Astrocyte of the cerebellum (primary cell): ENCODE results near the gene PDE2A.

Experiments used
- DNase-seq: peaks from one replicate; pipeline ENCODE4 v3.0.0-alpha.2; 2011; ENCODE audit warnings: low read depth
- H3K4me3 ChIP-seq: 2 replicates; pipeline ENCODE4 v1.5.1; 2011; ENCODE audit warnings: mild to moderate bottlenecking, low read depth, low read length, moderate library complexity
- in situ Hi-C: cut with HindIII; loops from 2 replicates; pipeline ENCODE4 v1.10.0; 2017; ENCODE audit warnings: low sequenced_read_pairs
- TF ChIP-seq, protein P1 (sequence below): IDR thresholded peaks from 2 replicates; pipeline ENCODE4 v1.5.1; 2012; ENCODE audit warnings: low read length, low read depth, moderate library complexity, mild to moderate bottlenecking; ENCODE audit errors: missing control alignments

Gene PDE2A

DNA sequence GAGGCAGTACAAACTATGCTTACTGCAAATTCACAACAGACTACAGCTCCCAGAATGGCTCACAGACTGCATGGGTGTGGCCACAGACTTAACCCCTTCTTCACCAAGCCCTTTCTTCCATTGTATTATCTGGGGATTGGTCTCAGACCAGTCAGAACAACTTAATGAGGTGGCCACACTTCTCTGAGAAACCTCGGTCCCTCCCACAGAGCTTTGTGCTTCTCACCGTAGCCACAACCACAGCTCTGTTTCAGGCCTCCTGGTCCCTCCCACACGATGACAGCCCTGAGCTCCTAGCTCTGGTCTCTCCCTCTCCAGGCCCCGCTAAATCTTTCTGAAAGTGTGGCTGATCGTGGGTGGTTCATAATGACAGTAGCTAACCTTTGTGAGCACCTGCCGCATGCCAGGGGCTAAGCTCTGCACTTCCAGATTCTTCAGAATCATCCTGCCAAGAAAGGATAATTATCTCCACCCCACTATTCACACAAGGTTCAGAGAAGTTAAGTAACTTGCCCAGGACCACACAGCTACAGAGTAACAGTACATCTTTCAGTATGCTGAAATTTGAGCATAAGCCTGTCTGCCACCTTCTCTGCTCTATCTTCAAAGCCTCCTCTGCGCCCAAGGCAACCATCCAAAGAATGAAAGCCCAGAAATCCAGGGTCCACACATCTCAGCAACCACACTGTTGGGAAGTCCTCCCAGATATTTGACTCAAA, 5.4 kb downstream of the PDE2A start:
- no peak for DNase-seq
- in situ Hi-C loops = no loop called here
- H3K4me3 ChIP-seq = no peak overlapping the region
- TF ChIP-seq, protein P1, sequence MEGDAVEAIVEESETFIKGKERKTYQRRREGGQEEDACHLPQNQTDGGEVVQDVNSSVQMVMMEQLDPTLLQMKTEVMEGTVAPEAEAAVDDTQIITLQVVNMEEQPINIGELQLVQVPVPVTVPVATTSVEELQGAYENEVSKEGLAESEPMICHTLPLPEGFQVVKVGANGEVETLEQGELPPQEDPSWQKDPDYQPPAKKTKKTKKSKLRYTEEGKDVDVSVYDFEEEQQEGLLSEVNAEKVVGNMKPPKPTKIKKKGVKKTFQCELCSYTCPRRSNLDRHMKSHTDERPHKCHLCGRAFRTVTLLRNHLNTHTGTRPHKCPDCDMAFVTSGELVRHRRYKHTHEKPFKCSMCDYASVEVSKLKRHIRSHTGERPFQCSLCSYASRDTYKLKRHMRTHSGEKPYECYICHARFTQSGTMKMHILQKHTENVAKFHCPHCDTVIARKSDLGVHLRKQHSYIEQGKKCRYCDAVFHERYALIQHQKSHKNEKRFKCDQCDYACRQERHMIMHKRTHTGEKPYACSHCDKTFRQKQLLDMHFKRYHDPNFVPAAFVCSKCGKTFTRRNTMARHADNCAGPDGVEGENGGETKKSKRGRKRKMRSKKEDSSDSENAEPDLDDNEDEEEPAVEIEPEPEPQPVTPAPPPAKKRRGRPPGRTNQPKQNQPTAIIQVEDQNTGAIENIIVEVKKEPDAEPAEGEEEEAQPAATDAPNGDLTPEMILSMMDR = no peak

DNA sequence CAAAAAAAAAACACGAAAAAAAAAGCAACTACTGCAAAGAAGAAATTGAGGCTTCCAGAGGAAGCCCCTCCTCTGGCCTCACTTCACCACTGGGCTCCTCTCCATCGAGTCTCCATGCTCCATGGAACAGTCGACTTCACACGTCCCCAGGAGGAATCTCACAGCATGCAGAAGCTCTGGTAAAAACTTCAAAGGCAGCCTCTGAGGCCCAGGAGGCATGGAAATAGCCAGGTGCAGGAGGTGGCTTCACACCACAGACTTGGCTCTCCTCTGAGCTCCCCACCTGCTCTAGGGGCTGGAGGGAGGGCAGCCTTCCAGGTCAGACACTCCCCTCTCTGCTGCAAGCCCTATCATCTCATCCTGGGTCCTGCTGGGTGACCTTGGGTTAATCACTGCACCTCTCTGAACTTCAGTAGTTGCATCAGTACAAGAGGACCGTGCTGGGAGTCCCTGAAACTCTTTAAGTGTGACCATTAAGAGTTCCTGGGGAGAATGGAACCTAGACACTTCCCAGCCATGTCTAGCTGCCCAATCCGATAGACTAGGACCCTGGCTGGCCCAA, 8.2 kb downstream of the PDE2A start:
- no peak overlapping the region for H3K4me3 ChIP-seq
- in situ Hi-C loops = no loop called here
- DNase-seq = no peak
- TF ChIP-seq, protein P1 = no peak

DNA sequence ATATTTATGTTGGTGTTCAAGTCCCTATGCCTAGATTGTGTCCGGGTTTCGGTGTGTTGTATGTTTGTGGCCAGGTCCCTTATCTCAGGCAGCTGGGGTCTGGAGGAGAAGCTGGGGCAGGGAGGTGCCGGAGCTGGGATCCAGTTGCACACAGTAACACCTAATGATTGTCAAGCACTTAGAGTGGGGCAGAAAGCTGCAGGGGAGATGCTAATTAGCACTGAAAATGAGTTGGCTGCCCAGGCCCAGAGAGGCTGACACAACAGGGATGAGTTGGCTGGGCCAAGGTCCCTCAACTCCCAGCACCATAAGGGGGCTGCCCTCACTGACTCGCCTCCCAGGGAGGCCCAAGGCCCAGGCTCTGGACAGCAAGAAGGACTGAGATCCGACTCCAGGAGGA, 12.2 kb downstream of the PDE2A start:
- in situ Hi-C loops = no loop called here
- no peak for DNase-seq
- TF ChIP-seq, protein P1 = no peak
- H3K4me3 ChIP-seq = no peak overlapping the region

DNA sequence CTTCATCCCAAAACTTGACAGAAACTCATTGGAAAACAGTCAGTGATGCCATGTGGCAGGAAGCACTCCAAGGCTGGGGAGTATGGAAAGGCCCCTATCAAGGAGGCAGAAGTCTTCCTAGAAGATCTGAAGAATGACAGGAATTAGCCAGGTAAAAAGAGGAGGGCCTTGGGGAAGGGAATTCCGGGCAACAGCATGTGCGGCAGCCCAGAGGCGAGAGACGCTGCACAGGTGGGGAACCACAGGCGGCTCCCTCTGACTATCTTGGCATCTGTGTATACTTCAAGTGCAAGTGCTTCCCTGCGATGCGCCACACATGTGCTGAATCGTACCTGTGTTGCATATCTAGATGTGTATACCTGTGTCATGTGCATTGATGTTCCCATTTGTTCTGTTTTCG, 12.7 kb downstream of the PDE2A start:
- DNase-seq = no peak
- TF ChIP-seq, protein P1 = no peak
- H3K4me3 ChIP-seq = no peak overlapping the region
- in situ Hi-C loops = no loop called here

DNA sequence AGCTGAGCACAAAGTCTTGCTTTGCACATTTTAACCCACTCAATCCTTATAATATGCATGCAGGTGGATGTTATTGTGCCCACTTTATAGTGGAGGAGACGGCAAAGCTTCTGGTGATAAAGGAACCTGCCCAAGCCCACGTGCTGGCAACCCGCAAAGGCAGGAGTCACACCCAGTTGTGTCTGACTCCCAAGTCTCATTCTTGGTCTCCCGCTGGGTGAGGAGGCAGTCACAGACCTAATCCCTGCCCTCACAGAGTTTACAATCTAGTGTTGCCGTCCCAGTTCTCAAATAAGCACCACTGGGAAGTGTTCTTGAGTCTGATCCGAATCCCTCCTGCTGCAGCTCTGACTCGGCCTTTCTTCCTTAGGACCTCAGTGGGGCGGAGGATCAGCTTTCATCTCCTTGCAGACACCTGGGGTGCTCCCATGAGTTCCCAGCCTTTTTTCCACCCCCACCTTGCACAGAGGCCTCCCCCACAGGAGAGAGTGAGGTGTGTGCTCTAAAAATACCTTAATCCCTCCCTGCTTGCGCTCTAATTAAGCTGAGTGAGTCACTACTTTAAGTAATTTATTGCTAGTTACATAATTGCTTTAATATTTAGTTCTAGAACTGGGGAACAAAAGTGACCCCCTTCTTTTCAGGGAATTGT, 15.1 kb downstream of the PDE2A start:
- DNase-seq = no peak
- TF ChIP-seq, protein P1 = no peak
- H3K4me3 ChIP-seq = no peak overlapping the region
- in situ Hi-C loops = loop anchor here (5.0 to 10.0 kb wide), 2 partner anchors 114 to 212 kb away; no protein-coding TSS in a partner anchor

DNA sequence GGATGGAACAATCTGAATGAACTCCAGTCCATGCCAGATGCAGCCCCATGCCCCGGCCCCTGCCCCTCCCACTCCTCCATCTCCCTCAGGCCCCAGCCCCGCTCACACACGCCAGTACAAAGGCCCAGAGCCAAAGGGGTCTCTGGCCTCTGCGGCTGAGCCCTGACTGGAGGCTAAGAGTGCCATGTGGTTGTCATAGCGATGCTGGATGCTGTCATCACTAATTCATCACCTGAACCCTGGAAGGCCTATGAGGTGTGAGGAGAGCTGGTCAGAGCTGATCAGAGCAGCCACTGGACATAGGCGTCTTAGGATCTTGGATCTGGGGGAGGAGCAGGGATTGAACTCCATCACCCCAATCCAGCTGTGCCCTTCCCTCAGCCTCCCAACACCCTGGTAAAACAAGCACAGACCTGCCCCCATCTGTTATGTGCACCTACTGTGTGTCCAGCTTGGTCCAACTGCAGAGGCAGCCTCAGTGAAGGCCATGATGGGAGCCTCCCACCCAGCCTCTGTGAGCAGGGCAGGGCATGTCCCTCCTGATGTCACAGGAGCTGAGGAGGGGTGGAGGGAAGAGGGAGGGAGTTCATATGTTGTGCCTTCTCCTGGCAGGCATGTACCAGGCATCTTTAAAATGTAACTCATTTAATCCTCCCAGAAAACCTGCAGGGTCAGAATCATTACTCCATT, 16.7 kb downstream of the PDE2A start:
- no peak for DNase-seq
- H3K4me3 ChIP-seq = no peak overlapping the region
- TF ChIP-seq, protein P1 = no peak
- in situ Hi-C loops = loop anchor here (5.0 to 10.0 kb wide), 2 partner anchors 113 to 210 kb away; no protein-coding TSS in a partner anchor
